ENCODE results near the gene CDK17. TPM values are rescaled to one million over a fixed set of nuclear protein-coding genes. Genes with fewer than 3 reads are reported as not detected.

CDK17 gene
- total and polyA plus RNA-seq, 4 donors, result 13.7 to 130 (median 29.1) TPM

GRCh38 chr12:96398424-96399119 lies 1.7 kb downstream of the CDK17 start:
- DNase-seq (peak in 2 of 3 donors; percentile 24 to 75), ATAC-seq (ENCODE audit: insufficient read depth, low FRiP score) (no peak)
- WGBS, 2 donors, result 2 to 4% methylated on average over 9 of the region's 9 CpGs
- Histone ChIP-seq H3K27me3 (ENCODE audit: control insufficient read depth in 3 of 3, insufficient read depth in 3 of 3, low read length in 2 of 3) (no peaks in the 10 kb centered on the region), H3K9me3 (ENCODE audit: control insufficient read depth in 4 of 4, insufficient read depth in 3 of 4, low read length in 3 of 4) (no peaks in the 10 kb centered on the region), H3K27ac (ENCODE audit: low read depth in 1 of 2, low read length in 1 of 2) (peak overlapping the region; percentile 99 to 100), H3K4me3 (peak overlapping the region; percentile 78), H3K9ac (ENCODE audit: insufficient read depth in 1 of 2, low read length in 2 of 2) (peak overlapping the region; percentile 74 to 95), H3K4me1 (ENCODE audit: control insufficient read depth in 5 of 5, insufficient read depth in 5 of 5, low read length in 5 of 5) (peaks cover 0 to 24% (median 9%) of the 10 kb centered on the region in 5 donors), H3K36me3 (ENCODE audit: control insufficient read depth in 4 of 4, insufficient read depth in 4 of 4, low read length in 4 of 4) (no peaks in the 10 kb centered on the region)
- TF ChIP-seq CTCF (IDR thresholded peaks at IDR 0.05; ENCODE audit: control extremely low read depth, extremely low read depth), result no peak

- H3K4me1 ChIP-seq (ENCODE audit: control insufficient read depth in 5 of 5, insufficient read depth in 5 of 5, low read length in 5 of 5), result peaks cover 0 to 24% (median 10%) of the 10 kb centered on the region in 5 donors
These were observed 2.3 kb downstream of the CDK17 start for GRCh38 chr12:96397756-96398423.

GRCh38 chr12:96396914-96397313 lies 3.3 kb downstream of the CDK17 start:
- ATAC-seq (ENCODE audit: insufficient read depth, low FRiP score) (no peak), DNase-seq (no peak)
- Histone ChIP-seq H3K27ac (ENCODE audit: low read depth in 1 of 2, low read length in 1 of 2) (no peak overlapping the region), H3K9me3 (ENCODE audit: control insufficient read depth in 4 of 4, insufficient read depth in 3 of 4, low read length in 3 of 4) (no peaks in the 10 kb centered on the region), H3K4me3 (no peak overlapping the region), H3K9ac (ENCODE audit: insufficient read depth in 1 of 2, low read length in 2 of 2) (peak overlapping the region in 1 of 2 donors; percentile 95), H3K4me1 (ENCODE audit: control insufficient read depth in 5 of 5, insufficient read depth in 5 of 5, low read length in 5 of 5) (peaks cover 0 to 22% (median 11%) of the 10 kb centered on the region in 5 donors), H3K27me3 (ENCODE audit: control insufficient read depth in 3 of 3, insufficient read depth in 3 of 3, low read length in 2 of 3) (no peaks in the 10 kb centered on the region), H3K36me3 (ENCODE audit: control insufficient read depth in 4 of 4, insufficient read depth in 4 of 4, low read length in 4 of 4) (no peaks in the 10 kb centered on the region)
- WGBS, 2 donors, result 58 to 73% methylated on average over 5 of the region's 5 CpGs
- no peak for TF ChIP-seq CTCF (IDR thresholded peaks at IDR 0.05; ENCODE audit: control extremely low read depth, extremely low read depth)

More at GRCh38 chr12:96397756-96398423, 2.3 kb downstream of the CDK17 start:
- Histone ChIP-seq H3K36me3 (ENCODE audit: control insufficient read depth in 4 of 4, insufficient read depth in 4 of 4, low read length in 4 of 4) (no peaks in the 10 kb centered on the region), H3K9me3 (ENCODE audit: control insufficient read depth in 4 of 4, insufficient read depth in 3 of 4, low read length in 3 of 4) (no peaks in the 10 kb centered on the region), H3K27me3 (ENCODE audit: control insufficient read depth in 3 of 3, insufficient read depth in 3 of 3, low read length in 2 of 3) (no peaks in the 10 kb centered on the region), H3K27ac (ENCODE audit: low read depth in 1 of 2, low read length in 1 of 2) (peak overlapping the region in 1 of 2 donors; percentile 100), H3K9ac (ENCODE audit: insufficient read depth in 1 of 2, low read length in 2 of 2) (peak overlapping the region in 1 of 2 donors; percentile 95), H3K4me3 (no peak overlapping the region)
- WGBS, 2 donors, result 16 to 26% methylated on average over 4 of the region's 4 CpGs
- DNase-seq (peak in 2 of 3 donors; percentile 34 to 52), ATAC-seq (ENCODE audit: insufficient read depth, low FRiP score) (no peak)
- TF ChIP-seq CTCF (IDR thresholded peaks at IDR 0.05; ENCODE audit: control extremely low read depth, extremely low read depth), result no peak

Measured in lung (tissue), 12 donors.